Liver (tissue), 9 donors: ENCODE measurements around the gene TMEM236. TPM values are rescaled to one million over a fixed set of nuclear protein-coding genes. Genes with fewer than 3 reads are reported as not detected.

ENCODE experiments used
- DNase-seq: peaks from one replicate; pipeline ENCODE4 v3.0.0-alpha.2; 2017; ENCODE audit warnings: low spot score
- H3K27ac ChIP-seq, 2 donors: one replicate each; pipeline ENCODE4 v1.7.0; 2013; ENCODE audit warnings: inconsistent platforms in 2 of 2, low read length in 2 of 2, control low read depth in 1 of 2, low read depth in 1 of 2, mild to moderate bottlenecking in 1 of 2
- H3K27me3 ChIP-seq, 4 donors: one replicate each; pipeline versions ENCODE4 v1.6.1 to v1.7.0; 2013; ENCODE audit warnings: low read length in 3 of 4, inconsistent platforms in 1 of 4, mild to moderate bottlenecking in 1 of 4, moderate library complexity in 1 of 4; ENCODE audit not compliant: control insufficient read depth in 4 of 4, insufficient read depth in 4 of 4
- H3K36me3 ChIP-seq, 4 donors: one replicate each; pipeline versions ENCODE4 v1.6.1 to v1.7.0; 2013; ENCODE audit warnings: low read length in 3 of 4, mild to moderate bottlenecking in 3 of 4, low read depth in 1 of 4, moderate library complexity in 1 of 4; ENCODE audit not compliant: control insufficient read depth in 4 of 4, insufficient read depth in 3 of 4
- H3K4me1 ChIP-seq, 4 donors: one replicate each; pipeline versions ENCODE4 v1.6.1 to v1.7.0; 2013; ENCODE audit warnings: low read length in 3 of 4, mild to moderate bottlenecking in 3 of 4, moderate library complexity in 1 of 4; ENCODE audit not compliant: control insufficient read depth in 4 of 4, insufficient read depth in 4 of 4
- H3K4me3 ChIP-seq, 3 donors: one replicate each; pipeline versions ENCODE4 v1.6.1 to v1.7.0; 2013; ENCODE audit warnings: low read length in 3 of 3, control low read depth in 1 of 3, low read depth in 1 of 3, mild to moderate bottlenecking in 1 of 3
- H3K9ac ChIP-seq, 2 donors: one replicate each; pipeline ENCODE4 v1.7.0; 2013; ENCODE audit warnings: low read length in 2 of 2, mild to moderate bottlenecking in 2 of 2, moderate library complexity in 2 of 2, control low read depth in 1 of 2, low read depth in 1 of 2
- H3K9me3 ChIP-seq, 4 donors: one replicate each; pipeline versions ENCODE4 v1.6.1 to v1.7.0; 2013; ENCODE audit warnings: low read length in 3 of 4; ENCODE audit not compliant: control insufficient read depth in 4 of 4
- ATF3 ChIP-seq: IDR thresholded peaks from 2 replicates; pipeline ENCODE4 v1.6.1; 2016; ENCODE audit warnings: antibody characterized with exemption
- GABPA ChIP-seq, 2 donors: IDR thresholded peaks in 1 of 2; conservative IDR thresholded peaks in 1 of 2; 2 replicates each; pipeline ENCODE4 v1.6.1; 2016; ENCODE audit warnings: antibody characterized with exemption in 2 of 2, mild to moderate bottlenecking in 1 of 2, moderate library complexity in 1 of 2
- HNF4A ChIP-seq, 2 donors: conservative IDR thresholded peaks; 2 replicates each; pipeline ENCODE4 v1.6.1; 2016; ENCODE audit warnings: antibody characterized with exemption in 2 of 2, mild to moderate bottlenecking in 2 of 2
- JUND ChIP-seq, 2 donors: IDR thresholded peaks; 2 replicates each; pipeline ENCODE4 v1.6.1; 2016; ENCODE audit warnings: antibody characterized with exemption in 2 of 2
- MAX ChIP-seq: IDR thresholded peaks from 2 replicates; pipeline ENCODE4 v1.6.1; 2016; ENCODE audit warnings: antibody characterized with exemption
- NR2F2 ChIP-seq: IDR thresholded peaks from 2 replicates; pipeline ENCODE4 v1.6.1; 2016; ENCODE audit warnings: antibody characterized with exemption
- RAD21 ChIP-seq, 2 donors: IDR thresholded peaks; 2 replicates each; pipeline ENCODE4 v1.6.1; 2016; ENCODE audit warnings: antibody characterized with exemption in 2 of 2, mild to moderate bottlenecking in 2 of 2
- RXRA ChIP-seq, 2 donors: IDR thresholded peaks; 2 replicates each; pipeline ENCODE4 v1.6.1; 2017 to 2018; ENCODE audit warnings: antibody characterized with exemption in 2 of 2, mild to moderate bottlenecking in 1 of 2
- SP1 ChIP-seq: IDR thresholded peaks from 2 replicates; pipeline ENCODE4 v1.6.1; 2018; ENCODE audit warnings: antibody characterized with exemption, mild to moderate bottlenecking
- TAF1 ChIP-seq: conservative IDR thresholded peaks from 2 replicates; pipeline ENCODE4 v1.6.1; 2016; ENCODE audit warnings: antibody characterized with exemption, mild to moderate bottlenecking
- YY1 ChIP-seq: IDR thresholded peaks from 2 replicates; pipeline ENCODE4 v1.6.1; 2016; ENCODE audit warnings: antibody characterized with exemption, mild to moderate bottlenecking
- ZBTB33 ChIP-seq: IDR thresholded peaks from 2 replicates; pipeline ENCODE4 v1.6.1; 2016; ENCODE audit warnings: antibody characterized with exemption
- WGBS: extraction: QIAGEN DNeasy Blood & Tissue Kit; methylation state at CpG from one replicate; pipeline ENCODE4 v1.1.7; 2013; 5-methylcytosine and 5-hydroxymethylcytosine counted together
- polyA plus RNA-seq, 2 donors: library from polyadenylated mRNA; stranded (reverse) in 1 of 2; unstranded in 1 of 2; fragments of 200-250 nt in 1 of 2; fragments of >200 nt in 1 of 2; fragmentation: Nextera tagmentation in 1 of 2; extraction: Ambion mirVana in 1 of 2; gene quantifications; one replicate each; pipeline versions ENCODE4 v1.2.1 to v1.2.3, GENCODE V29; 2013 to 2015
- total RNA-seq, 2 donors: library from RNA; depleted of rRNA; stranded (reverse); fragments of >200 nt; gene quantifications; one replicate each; pipeline ENCODE4 v1.2.3, GENCODE V29; 2014
- donor health status: healthy.
- donor health status: healthy.
- donor health status: healthy.
- donor health status: healthy.
- donor health status: healthy.

The TMEM236 gene
- total and polyA plus RNA-seq, 4 donors, result 0.07 to 0.28 (median 0.12) TPM

- no peak overlapping the region for H3K27ac ChIP-seq
- H3K36me3 ChIP-seq, result peaks cover 11 to 29% (median 18%) of the 10 kb centered on the region in 4 donors
- no peak overlapping the region for H3K9ac ChIP-seq
- H3K27me3 ChIP-seq, result no peaks in the 10 kb centered on the region
- WGBS, result 88% methylated on average over 4 of the region's 4 CpGs
- no peaks in the 10 kb centered on the region for H3K4me1 ChIP-seq
- H3K9me3 ChIP-seq, result no peaks in the 10 kb centered on the region
- H3K4me3 ChIP-seq, result no peak overlapping the region
- no peak for TF ChIP-seq RAD21 (IDR thresholded peaks at IDR 0.05)
- TF ChIP-seq ZBTB33, result no peak
- TF ChIP-seq JUND (IDR thresholded peaks at IDR 0.05), result no peak
- TF ChIP-seq YY1, result no peak
- TF ChIP-seq ATF3, result no peak
- TF ChIP-seq MAX, result no peak
- DNase-seq, result no peak
Measured at GRCh38 chr10:17710181-17710580, 41.8 kb upstream of the TMEM236 start.

- Histone ChIP-seq H3K27ac (no peak overlapping the region), H3K4me3 (no peak overlapping the region), H3K4me1 (no peaks in the 10 kb centered on the region), H3K9ac (no peak overlapping the region), H3K9me3 (no peaks in the 10 kb centered on the region), H3K36me3 (peaks cover 11 to 24% (median 20%) of the 10 kb centered on the region in 4 donors), H3K27me3 (no peaks in the 10 kb centered on the region)
- no peak for DNase-seq
- 98% methylated on average over 5 of the region's 5 CpGs for WGBS
- TF ChIP-seq GABPA (IDR thresholded peaks at IDR 0.05 in 1 of 2, conservative IDR thresholded peaks at IDR 0.05 in 1 of 2) (no peak), RXRA (IDR thresholded peaks at IDR 0.05) (no peak), HNF4A (conservative IDR thresholded peaks at IDR 0.05) (no peak), ZBTB33 (no peak), TAF1 (no peak), MAX (no peak)
Measured at GRCh38 chr10:17712053-17712452, 39.9 kb upstream of the TMEM236 start.

- H3K36me3 ChIP-seq, result peaks cover 13 to 24% (median 21%) of the 10 kb centered on the region in 4 donors
- no peaks in the 10 kb centered on the region for H3K27me3 ChIP-seq
- H3K9ac ChIP-seq, result no peak overlapping the region
- TF ChIP-seq YY1, result no peak
- TF ChIP-seq SP1, result no peak
- no peak for TF ChIP-seq NR2F2
- TF ChIP-seq MAX, result no peak
- TF ChIP-seq TAF1, result no peak
- H3K27ac ChIP-seq, result no peak overlapping the region
- no peaks in the 10 kb centered on the region for H3K9me3 ChIP-seq
- no peaks in the 10 kb centered on the region for H3K4me1 ChIP-seq
- no peak for DNase-seq
- H3K4me3 ChIP-seq, result no peak overlapping the region
- 93% methylated on average over 18 of the region's 18 CpGs for WGBS
Measured at GRCh38 chr10:17712717-17713471, 39.1 kb upstream of the TMEM236 start.
